BJ (cell line): ENCODE results near the gene CCDC170. TPM values are rescaled to one million over a fixed set of nuclear protein-coding genes. Genes with fewer than 3 reads are reported as not detected.

ENCODE experiments used
- CTCF ChIA-PET: fragments of 350-600 bp; formaldehyde crosslinking; extraction: SDS; loops from one replicate; lab custom pipeline; 2021; ENCODE audit warnings: antibody characterized with exemption, inconsistent platforms; lab: Yijun Ruan, JAX
- POLR2A ChIA-PET: fragments of 300-600 bp; sonication (Branson Sonifier 250); formaldehyde crosslinking; extraction: SDS; loops from one replicate; lab custom pipeline; 2021; ENCODE audit warnings: antibody characterized with exemption; lab: Charles Lee
- DNase-seq: peaks from one replicate; pipeline ENCODE4 v3.0.0-alpha.2; 2011; ENCODE audit warnings: low read depth
- H3K27me3 ChIP-seq: 2 replicates; pipeline ENCODE4 v1.6.0; 2011; ENCODE audit warnings: low read length; ENCODE audit not compliant: control insufficient read depth, insufficient read depth
- H3K36me3 ChIP-seq: 2 replicates; pipeline ENCODE4 v1.5.1; 2011; ENCODE audit warnings: low read length; ENCODE audit not compliant: control insufficient read depth, insufficient read depth
- H3K4me3 ChIP-seq: 2 replicates; pipeline ENCODE4 v1.5.1; 2011; ENCODE audit warnings: low read depth, mild to moderate bottlenecking, control low read depth, low read length
- polyA plus RNA-seq: library from polyadenylated mRNA; depleted of rRNA; stranded (reverse); fragments of >200 nt; gene quantifications from 2 replicates; pipeline ENCODE4 v1.2.3, GENCODE V29; 2011
- TF ChIP-seq, protein P1 (sequence below): IDR thresholded peaks from 2 replicates; pipeline ENCODE4 v1.5.1; 2011; ENCODE audit warnings: low read depth, mild to moderate bottlenecking, control low read depth, inconsistent platforms, low read length, moderate library complexity; ENCODE audit not compliant: insufficient read depth

The CCDC170 gene
- polyA plus RNA-seq, 1 experiment, result 0.11 TPM

DNA sequence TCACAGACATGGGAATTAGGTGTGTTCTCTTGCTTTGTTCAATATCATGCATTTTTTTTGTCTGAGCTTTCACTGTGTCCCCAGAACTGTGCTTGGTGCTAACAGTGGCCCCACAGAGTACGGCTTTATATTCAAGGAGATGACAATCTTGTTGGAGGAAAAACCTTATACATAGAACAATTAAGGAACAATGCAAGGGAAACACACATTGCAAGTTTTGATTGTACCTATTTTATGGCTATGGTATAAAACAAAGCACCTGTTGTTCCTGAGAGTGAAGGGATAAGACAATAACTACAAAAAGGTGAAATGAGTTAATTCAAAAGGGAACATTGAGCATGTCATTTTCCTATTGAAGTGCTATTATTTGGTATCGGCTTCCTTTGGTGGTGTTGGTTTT is 169.7 kb downstream of the CCDC170 start:
- no peak for DNase-seq
- H3K36me3 ChIP-seq, result no peaks in the 10 kb centered on the region
- ChIA-PET CTCF (no interaction called here), POLR2A (no interaction called here)
- no peak overlapping the region for H3K4me3 ChIP-seq
- TF ChIP-seq, protein P1, sequence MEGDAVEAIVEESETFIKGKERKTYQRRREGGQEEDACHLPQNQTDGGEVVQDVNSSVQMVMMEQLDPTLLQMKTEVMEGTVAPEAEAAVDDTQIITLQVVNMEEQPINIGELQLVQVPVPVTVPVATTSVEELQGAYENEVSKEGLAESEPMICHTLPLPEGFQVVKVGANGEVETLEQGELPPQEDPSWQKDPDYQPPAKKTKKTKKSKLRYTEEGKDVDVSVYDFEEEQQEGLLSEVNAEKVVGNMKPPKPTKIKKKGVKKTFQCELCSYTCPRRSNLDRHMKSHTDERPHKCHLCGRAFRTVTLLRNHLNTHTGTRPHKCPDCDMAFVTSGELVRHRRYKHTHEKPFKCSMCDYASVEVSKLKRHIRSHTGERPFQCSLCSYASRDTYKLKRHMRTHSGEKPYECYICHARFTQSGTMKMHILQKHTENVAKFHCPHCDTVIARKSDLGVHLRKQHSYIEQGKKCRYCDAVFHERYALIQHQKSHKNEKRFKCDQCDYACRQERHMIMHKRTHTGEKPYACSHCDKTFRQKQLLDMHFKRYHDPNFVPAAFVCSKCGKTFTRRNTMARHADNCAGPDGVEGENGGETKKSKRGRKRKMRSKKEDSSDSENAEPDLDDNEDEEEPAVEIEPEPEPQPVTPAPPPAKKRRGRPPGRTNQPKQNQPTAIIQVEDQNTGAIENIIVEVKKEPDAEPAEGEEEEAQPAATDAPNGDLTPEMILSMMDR, result no peak
- no peaks in the 10 kb centered on the region; the same call in 1 of the 2 replicates for H3K27me3 ChIP-seq

DNA sequence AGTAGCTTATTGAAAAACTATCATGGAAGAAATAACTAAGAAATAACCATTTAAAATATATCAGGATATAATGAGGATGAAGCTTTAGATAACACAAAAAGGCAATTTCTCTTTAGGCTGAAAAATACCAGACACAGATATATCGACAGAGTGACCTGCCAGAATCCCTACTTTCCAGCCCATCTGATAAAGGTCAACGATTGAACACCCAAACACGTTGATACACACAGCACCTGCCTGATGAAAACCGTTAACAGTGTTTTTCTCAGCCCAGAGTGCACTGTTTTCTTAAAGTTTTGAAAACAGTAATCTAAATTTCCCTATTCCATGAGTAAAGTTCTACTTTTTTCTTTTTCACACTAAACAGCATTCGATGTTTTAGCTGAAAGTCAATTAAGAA is 170.6 kb downstream of the CCDC170 start:
- TF ChIP-seq, protein P1, result no peak
- no peak for DNase-seq
- no peaks in the 10 kb centered on the region; the same call in 1 of the 2 replicates for H3K27me3 ChIP-seq
- ChIA-PET POLR2A (no interaction called here), CTCF (interaction anchor here (1.2 kb wide), 1 partner anchor 17 kb away, joined by 4 read pairs; no protein-coding TSS in a partner anchor)
- no peaks in the 10 kb centered on the region for H3K36me3 ChIP-seq
- no peak overlapping the region for H3K4me3 ChIP-seq

DNA sequence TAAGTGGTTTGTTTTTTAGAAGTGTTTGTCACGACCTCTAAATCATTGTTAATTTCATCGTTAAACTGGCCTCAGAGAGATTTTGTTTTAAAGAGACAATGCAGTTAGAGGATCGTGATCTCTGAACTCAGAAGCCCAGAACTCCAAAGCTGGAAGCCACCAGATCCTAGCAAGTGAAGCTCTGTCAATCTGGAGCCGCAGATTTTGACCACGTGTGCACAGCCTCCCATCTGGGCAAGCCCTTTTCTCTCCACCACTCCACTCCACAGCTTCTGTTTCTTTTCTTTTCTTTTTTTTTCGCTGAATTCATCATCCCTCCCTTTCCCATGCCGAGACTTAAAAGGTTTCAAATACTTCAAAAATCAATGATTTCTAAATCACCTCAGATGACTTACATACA is 171.5 kb downstream of the CCDC170 start:
- H3K36me3 ChIP-seq, result no peaks in the 10 kb centered on the region
- POLR2A ChIA-PET, result no interaction called here
- no peaks in the 10 kb centered on the region; the same call in 1 of the 2 replicates for H3K27me3 ChIP-seq
- H3K4me3 ChIP-seq, result no peak overlapping the region
- DNase-seq, result no peak
- TF ChIP-seq, protein P1, result no peak
- CTCF ChIA-PET, result interaction anchor here (1.2 kb wide), 1 partner anchor 18 kb away, joined by 4 read pairs; no protein-coding TSS in a partner anchor

DNA sequence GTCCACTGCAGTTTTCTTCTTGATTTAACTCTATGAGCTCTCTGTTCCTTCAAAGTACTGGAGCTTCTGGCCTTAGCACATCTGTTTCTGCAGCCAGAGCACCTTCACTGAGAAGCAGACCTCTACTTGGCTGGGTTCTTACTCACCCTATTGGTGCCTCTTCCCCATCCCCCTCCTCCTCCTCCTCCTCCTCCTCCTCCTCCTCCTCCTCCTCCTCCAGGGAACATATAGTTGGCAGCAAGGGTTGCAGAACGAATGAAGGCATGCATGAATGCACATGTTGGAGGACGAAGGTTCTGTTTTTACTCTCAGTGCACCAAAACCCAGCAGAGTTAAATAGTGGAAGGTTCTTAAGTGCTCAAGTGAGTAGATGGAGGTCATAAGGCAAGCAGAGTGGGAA is 172.7 kb downstream of the CCDC170 start:
- ChIA-PET POLR2A (no interaction called here), CTCF (no interaction called here)
- no peak for DNase-seq
- Histone ChIP-seq H3K27me3 (no peaks in the 10 kb centered on the region; the same call in 1 of the 2 replicates), H3K36me3 (no peaks in the 10 kb centered on the region), H3K4me3 (no peak overlapping the region)
- TF ChIP-seq, protein P1, result no peak

DNA sequence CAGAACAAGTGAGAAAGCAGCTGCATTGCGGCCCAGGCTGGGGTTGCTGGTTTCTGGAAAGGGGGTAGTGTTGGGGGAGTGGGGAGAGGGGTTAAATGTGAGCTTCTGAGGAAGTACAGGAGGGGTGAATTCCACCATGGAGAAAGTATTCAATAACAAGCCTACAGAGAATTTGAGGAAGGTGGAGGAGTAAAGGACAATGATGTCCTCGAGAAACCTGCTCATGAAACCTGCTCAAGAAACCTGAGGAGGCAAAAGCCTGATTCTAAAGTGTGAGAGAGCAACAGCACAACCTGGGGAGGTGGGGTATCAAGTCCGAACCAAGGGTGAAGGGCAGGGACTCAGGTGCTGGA is 175.4 kb downstream of the CCDC170 start:
- ChIA-PET CTCF (interaction anchor here (0.7 kb wide), 1 partner anchor 25 kb away, joined by 3 read pairs; no protein-coding TSS in a partner anchor), POLR2A (no interaction called here)
- TF ChIP-seq, protein P1, result no peak
- H3K36me3 ChIP-seq, result no peaks in the 10 kb centered on the region
- no peaks in the 10 kb centered on the region; the same call in 1 of the 2 replicates for H3K27me3 ChIP-seq
- no peak for DNase-seq
- no peak overlapping the region for H3K4me3 ChIP-seq
